Large intestine (tissue), 12 donors: ENCODE data around the gene ZNF679. TPM values are rescaled to one million over a fixed set of nuclear protein-coding genes. Genes with fewer than 3 reads are reported as not detected.
"Not testable (repeated sequence)": the region's sequence is repeated elsewhere in the genome, so short reads cannot be mapped to it uniquely, and the experiment has no call there.

Experiments
- DNase-seq, 2 donors: peaks; one replicate each; pipeline versions ENCODE4 v3.0.0 to v3.0.0-alpha.2; 2013
- H3K27ac ChIP-seq: one replicate; pipeline ENCODE4 v1.5.1; 2013; ENCODE audit warnings: low read length
- H3K27me3 ChIP-seq: 2 replicates; pipeline ENCODE4 v1.6.1; 2013; ENCODE audit warnings: low read length; ENCODE audit not compliant: control insufficient read depth, insufficient read depth
- H3K36me3 ChIP-seq: 2 replicates; pipeline ENCODE4 v1.6.1; 2013; ENCODE audit warnings: low read length; ENCODE audit not compliant: control insufficient read depth, insufficient read depth
- H3K4me1 ChIP-seq: one replicate; pipeline ENCODE4 v1.6.1; 2013; ENCODE audit warnings: low read length; ENCODE audit not compliant: control insufficient read depth, insufficient read depth
- H3K4me3 ChIP-seq: one replicate; pipeline ENCODE4 v1.5.1; 2013; ENCODE audit warnings: low read length
- H3K9me3 ChIP-seq: one replicate; pipeline ENCODE4 v1.6.1; 2013; ENCODE audit warnings: mild to moderate bottlenecking, low read depth, low read length, moderate library complexity; ENCODE audit not compliant: control insufficient read depth
- WGBS: methylation state at CpG from one replicate; pipeline ENCODE4 v1.1.5; 2013; ENCODE audit warnings: low lambda C conversion rate; ENCODE audit not compliant: insufficient coverage; 5-methylcytosine and 5-hydroxymethylcytosine counted together
- long read RNA-seq, 11 donors: transcript quantifications; one replicate each; lab custom pipeline, GENCODE V29; 2026
- polyA plus RNA-seq: library from polyadenylated mRNA; unstranded; fragments of 120-200 nt; gene quantifications from one replicate; pipeline ENCODE4 v1.2.1, GENCODE V29; 2013

ZNF679 gene
- not detected for polyA plus RNA-seq
- long read RNA-seq, donor 1: 0 reads
- long read RNA-seq, donor 2: 0 reads
- long read RNA-seq, donor 3: 0 reads
- long read RNA-seq, donor 4: 0 reads
- long read RNA-seq, donor 5: 0 reads
- long read RNA-seq, donor 6: 0 reads
- long read RNA-seq, donor 7: 0 reads
- long read RNA-seq, donor 8: 0 reads
- long read RNA-seq, donor 9: 0 reads
- long read RNA-seq, donor 10: 0 reads
- long read RNA-seq, donor 11: 0 reads

DNA sequence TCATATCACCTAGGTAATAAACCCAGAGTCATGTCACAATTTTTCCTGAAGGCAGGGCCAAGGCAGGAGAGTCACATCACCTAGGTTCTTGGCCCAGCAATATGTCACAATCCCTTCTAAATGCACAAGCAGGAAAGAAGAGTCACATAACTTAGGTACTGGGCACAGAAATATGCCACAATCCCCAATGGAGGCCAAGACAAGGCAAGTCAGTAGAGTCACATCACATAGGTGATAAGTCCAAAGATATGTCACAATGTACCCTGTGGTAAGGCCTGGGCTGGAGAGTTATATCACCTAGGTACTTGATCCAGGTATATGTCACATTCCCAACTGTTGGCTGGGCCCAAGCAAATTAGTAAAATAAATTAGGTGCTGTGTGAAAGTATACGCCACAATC lies at the start of gene ZNF679:
TSS of gene ZNF679 (plus strand) at position 301 of the 400 bp plus-strand sequence. CDS start 20,644 bp downstream, outside the sequence.
- not testable (repeated sequence) for H3K9me3 ChIP-seq, H3K27ac ChIP-seq, H3K4me3 ChIP-seq, H3K4me1 ChIP-seq, DNase-seq, H3K27me3 ChIP-seq, H3K36me3 ChIP-seq
- WGBS: no CpG with 5 or more reads among the region's 1 CpG

- H3K27ac ChIP-seq: no peak overlapping the region
- H3K4me1 ChIP-seq: no peaks in the 10 kb centered on the region
- peaks cover 35% of the 10 kb centered on the region for H3K9me3 ChIP-seq
- no peak overlapping the region for H3K4me3 ChIP-seq
- H3K27me3 ChIP-seq: no peaks in the 10 kb centered on the region
- WGBS: no CpG with 5 or more reads among the region's 4 CpGs
- no peak for DNase-seq
- H3K36me3 ChIP-seq: no peaks in the 10 kb centered on the region
These were observed 47.3 kb upstream of the ZNF679 start for GRCh38 chr7:64180989-64181388.

DNA sequence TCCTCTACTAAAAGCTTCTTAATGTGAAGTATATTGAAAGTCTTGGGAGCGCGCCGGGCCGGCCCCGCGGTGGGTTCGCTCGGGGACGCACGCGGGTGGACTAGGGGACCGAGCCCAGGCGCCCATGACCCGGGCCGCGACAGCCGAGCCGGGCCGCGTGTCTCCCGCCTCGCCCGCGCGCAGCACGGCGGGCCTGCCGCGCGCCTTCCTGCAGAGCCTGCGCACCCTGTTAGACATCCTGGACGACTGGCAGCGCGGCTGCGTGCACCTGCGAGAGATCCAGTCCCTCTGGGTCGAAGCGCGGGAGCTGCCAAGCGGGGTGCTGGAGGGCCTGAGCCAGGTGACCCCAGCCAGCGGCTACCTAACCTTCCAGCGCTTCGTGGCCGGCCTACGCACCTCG lies 46.7 kb upstream of the ZNF679 start:
- Histone ChIP-seq H3K9me3 (peaks cover 35% of the 10 kb centered on the region), H3K4me3 (no peak overlapping the region), H3K27me3 (no peaks in the 10 kb centered on the region), H3K36me3 (no peaks in the 10 kb centered on the region), H3K27ac (no peak overlapping the region), H3K4me1 (no peaks in the 10 kb centered on the region)
- DNase-seq: no peak
- no CpG with 5 or more reads among the region's 46 CpGs for WGBS

DNA sequence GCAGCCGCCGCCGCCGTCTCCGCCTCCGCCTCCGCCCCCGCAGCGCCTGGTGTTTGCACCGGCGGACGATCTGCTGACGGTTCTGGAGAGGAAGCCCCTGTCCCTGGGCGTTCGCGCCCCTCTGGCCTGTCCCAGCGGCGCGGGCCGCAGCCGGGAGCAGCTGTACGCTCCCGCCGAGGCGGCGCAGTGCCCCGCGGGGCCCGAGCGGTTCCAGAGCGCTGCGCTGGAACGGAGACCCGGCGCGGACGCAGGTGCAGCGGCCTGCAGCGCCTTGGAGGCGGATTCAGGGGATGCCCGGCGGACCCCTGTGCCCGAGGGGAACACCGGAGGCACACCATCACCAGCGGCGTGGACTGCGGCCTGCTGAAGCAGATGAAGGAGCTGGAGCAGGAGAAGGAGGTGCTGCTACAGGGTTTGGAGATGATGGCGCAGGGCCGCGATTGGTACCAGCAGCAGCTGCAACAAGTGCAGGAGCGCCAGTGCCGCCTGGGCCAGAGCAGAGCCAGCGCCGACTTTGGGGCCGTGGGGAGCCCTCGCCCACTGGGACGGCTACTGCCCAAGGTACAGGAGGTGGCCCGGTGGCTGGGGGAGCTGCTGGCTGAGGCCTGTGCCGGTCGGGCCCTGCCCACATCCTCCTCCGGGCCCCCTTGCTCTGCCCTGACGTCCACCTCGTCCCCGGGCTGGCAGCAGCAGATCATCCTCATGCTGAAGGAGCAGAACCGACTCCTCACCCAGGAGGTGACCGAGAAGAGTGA lies 46.1 kb upstream of the ZNF679 start:
- no peaks in the 10 kb centered on the region for H3K36me3 ChIP-seq
- H3K9me3 ChIP-seq: peaks cover 35% of the 10 kb centered on the region
- no CpG with 5 or more reads among the region's 66 CpGs for WGBS
- H3K4me1 ChIP-seq: no peaks in the 10 kb centered on the region
- no peak overlapping the region for H3K4me3 ChIP-seq
- H3K27me3 ChIP-seq: no peaks in the 10 kb centered on the region
- H3K27ac ChIP-seq: no peak overlapping the region
- no peak for DNase-seq

DNA sequence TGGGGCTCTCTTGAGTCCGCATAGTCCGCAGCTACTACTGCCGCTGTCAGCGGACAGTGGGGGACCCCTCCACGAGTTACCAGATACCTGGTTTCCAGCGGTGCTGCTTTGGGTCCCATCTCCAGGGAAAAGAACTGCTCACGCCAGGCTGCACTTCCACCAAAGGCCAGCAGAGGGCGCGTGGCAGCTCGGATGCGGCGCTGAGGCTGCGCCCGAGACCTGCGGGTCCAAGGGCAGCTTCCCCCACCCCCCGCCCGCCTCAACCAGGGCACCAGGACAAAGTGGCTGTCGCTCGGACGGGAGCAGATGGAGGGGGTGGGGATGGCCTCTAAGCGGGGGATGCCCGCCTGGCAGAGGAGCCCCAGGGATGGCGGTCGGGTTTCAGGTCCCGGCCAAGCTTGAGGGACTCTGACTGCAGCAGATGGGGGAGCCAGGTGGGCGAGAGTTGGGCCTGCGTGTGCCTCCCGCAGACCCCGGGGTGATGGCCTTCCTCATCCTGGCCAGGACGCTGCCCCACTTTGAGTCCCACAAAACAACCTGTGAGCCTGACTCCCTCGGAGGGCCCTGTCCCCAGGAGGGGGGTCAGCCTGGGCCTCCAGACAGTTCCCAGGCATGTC lies 45.0 kb upstream of the ZNF679 start:
- no peaks in the 10 kb centered on the region for H3K36me3 ChIP-seq
- H3K9me3 ChIP-seq: peaks cover 41% of the 10 kb centered on the region
- H3K4me1 ChIP-seq: no peaks in the 10 kb centered on the region
- H3K27me3 ChIP-seq: no peaks in the 10 kb centered on the region
- no peak overlapping the region for H3K4me3 ChIP-seq
- no peak overlapping the region for H3K27ac ChIP-seq
- WGBS: no CpG with 5 or more reads among the region's 31 CpGs
- DNase-seq: no peak

DNA sequence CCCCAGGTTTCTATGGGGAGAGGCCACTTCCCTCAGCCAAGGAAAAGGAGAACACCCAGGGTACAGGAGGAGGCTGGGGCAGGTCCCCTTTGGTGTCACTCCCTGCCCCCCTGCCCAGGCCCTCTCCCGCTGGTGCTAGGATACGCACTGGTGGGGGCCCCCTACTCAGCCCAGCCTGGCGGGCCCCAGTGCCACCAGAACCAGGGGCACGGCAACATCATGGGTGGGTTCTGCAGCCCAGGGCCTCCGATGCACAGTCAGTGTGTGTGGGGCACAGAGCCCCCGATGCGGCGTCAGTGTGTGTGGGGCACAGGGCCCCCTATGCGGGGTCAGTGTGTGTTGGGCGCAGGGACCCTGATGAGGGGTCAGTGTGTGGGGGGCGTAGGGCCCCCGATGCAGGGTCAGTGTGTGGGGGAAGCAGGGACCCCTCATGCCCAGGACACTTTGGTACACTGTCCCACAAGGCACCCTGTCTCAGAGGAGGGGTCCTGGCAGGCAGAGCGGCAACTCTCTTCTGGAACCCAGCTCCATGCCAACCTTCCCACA lies 44.4 kb upstream of the ZNF679 start:
- peaks cover 41% of the 10 kb centered on the region for H3K9me3 ChIP-seq
- no peak overlapping the region for H3K27ac ChIP-seq
- H3K27me3 ChIP-seq: no peaks in the 10 kb centered on the region
- H3K4me1 ChIP-seq: no peaks in the 10 kb centered on the region
- no CpG with 5 or more reads among the region's 13 CpGs for WGBS
- H3K36me3 ChIP-seq: no peaks in the 10 kb centered on the region
- H3K4me3 ChIP-seq: no peak overlapping the region
- no peak for DNase-seq

DNA sequence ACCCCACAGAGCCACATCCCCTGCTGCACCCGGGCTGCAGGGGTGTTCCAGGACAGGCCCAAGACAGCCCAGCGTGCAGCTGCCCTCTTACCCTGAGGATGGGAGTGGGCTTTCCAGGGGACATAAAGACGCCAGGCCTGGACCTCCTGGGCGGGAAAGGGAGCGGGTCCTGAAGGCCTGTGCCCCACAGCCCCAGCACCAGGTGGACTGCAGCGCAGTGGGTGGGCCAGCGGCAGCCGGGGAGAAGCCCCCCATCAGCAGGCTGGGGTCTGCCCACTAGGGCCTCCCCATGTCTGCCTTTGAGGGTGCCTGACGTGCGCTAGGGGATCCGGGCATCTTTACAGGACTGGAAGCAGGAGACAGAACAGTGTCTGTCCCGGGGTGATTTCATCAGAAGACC lies 43.9 kb upstream of the ZNF679 start:
- H3K27ac ChIP-seq: no peak overlapping the region
- H3K4me3 ChIP-seq: no peak overlapping the region
- no peaks in the 10 kb centered on the region for H3K4me1 ChIP-seq
- H3K9me3 ChIP-seq: peaks cover 41% of the 10 kb centered on the region
- H3K27me3 ChIP-seq: no peaks in the 10 kb centered on the region
- WGBS: no CpG with 5 or more reads among the region's 12 CpGs
- no peak for DNase-seq
- no peaks in the 10 kb centered on the region for H3K36me3 ChIP-seq

GRCh38 chr7:64187408-64187807 lies 40.9 kb upstream of the ZNF679 start:
- no peaks in the 10 kb centered on the region for H3K36me3 ChIP-seq
- H3K9me3 ChIP-seq: peaks cover 32% of the 10 kb centered on the region
- no peaks in the 10 kb centered on the region for H3K4me1 ChIP-seq
- no CpG with 5 or more reads among the region's 3 CpGs for WGBS
- no peak overlapping the region for H3K4me3 ChIP-seq
- DNase-seq: no peak
- no peak overlapping the region for H3K27ac ChIP-seq
- H3K27me3 ChIP-seq: no peaks in the 10 kb centered on the region

DNA sequence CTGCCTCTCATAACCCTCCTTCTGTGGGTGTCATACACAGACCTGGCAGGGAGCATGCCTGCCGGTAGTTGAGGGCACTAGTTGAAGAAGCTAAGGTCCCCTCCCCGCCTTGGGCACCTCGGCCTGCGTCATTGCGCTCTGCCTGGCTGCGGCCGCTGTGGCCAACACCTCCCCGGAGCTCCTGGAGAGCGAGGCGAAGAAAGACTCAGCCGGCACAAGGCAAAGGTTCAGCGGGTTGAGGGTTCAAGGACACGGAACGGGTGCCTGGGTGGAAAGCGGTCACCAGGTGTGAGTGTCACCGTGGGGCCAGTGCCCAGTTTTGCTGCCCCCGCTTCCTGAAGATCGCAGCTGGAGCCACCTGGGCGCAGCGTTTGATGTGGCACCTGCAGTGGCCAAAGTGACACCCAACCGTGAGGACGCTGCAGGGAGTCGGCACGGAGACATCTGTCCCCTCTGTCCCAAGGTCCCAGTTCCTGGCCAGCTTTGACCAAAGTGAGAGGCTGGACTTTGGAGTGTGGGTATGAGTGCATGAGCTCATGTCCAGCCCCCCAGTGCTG lies 36.0 kb upstream of the ZNF679 start:
- Histone ChIP-seq H3K27ac (no peak overlapping the region), H3K27me3 (no peaks in the 10 kb centered on the region), H3K36me3 (no peaks in the 10 kb centered on the region), H3K9me3 (peaks cover 23% of the 10 kb centered on the region), H3K4me3 (no peak overlapping the region), H3K4me1 (no peaks in the 10 kb centered on the region)
- no CpG with 5 or more reads among the region's 24 CpGs for WGBS
- no peak for DNase-seq

DNA sequence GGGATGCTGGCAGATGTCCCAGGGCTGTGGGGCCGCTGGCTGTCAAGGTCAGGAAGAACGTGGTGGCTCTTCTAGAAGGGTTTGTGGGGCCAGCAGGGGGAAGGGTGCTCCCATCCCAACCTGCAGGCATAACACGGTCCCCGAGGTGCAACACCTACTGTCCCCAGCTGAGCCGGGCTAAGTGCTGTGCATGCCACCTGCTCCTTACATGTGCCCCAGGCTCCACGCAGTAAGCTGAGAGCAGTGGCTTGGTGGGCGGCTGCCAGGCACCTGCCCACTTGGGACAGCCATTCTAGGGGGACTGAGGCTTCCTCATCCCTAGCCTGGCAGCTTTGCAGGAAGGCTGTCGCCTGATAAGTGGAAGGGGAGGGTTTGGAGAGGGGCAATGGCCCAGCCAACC lies 35.5 kb upstream of the ZNF679 start:
- Histone ChIP-seq H3K27ac (no peak overlapping the region), H3K9me3 (peaks cover 18% of the 10 kb centered on the region), H3K4me1 (no peaks in the 10 kb centered on the region), H3K36me3 (no peaks in the 10 kb centered on the region), H3K27me3 (no peaks in the 10 kb centered on the region), H3K4me3 (no peak overlapping the region)
- DNase-seq: no peak
- WGBS: no CpG with 5 or more reads among the region's 8 CpGs
